SK-N-MC (cell line): Measurements from ENCODE around the gene TOMM7.

ENCODE experiments used
- EZH2 ChIP-seq: fragments of 200-600 bp; sonication (generic); IDR thresholded peaks from one replicate; pipeline ENCODE4 v1.6.1; 2017; ENCODE audit warnings: antibody characterized with exemption
- POLR2AphosphoS5 ChIP-seq: IDR thresholded peaks from 2 replicates; pipeline ENCODE4 v1.6.1; 2012; ENCODE audit warnings: mild to moderate bottlenecking, low read depth, low read length, borderline replicate concordance

- TF ChIP-seq EZH2 (no peak), POLR2AphosphoS5 (no peak)
Observed at GRCh38 chr7:22851145-22851544, 28.5 kb upstream of the TOMM7 start.
